ENCODE measurements around the gene TUBGCP4. TPM values are rescaled to one million over a fixed set of nuclear protein-coding genes. Genes with fewer than 3 reads are reported as not detected.
A peak's percentile ranks its signal among the peaks of the same experiment; 100 is the strongest.

TUBGCP4 gene
- total and polyA plus RNA-seq, 10 of the 15 experiments (the other 5 are each of a cell fraction or from before 2014, with no cell fraction given), result 6.3 to 39.1 (median 24.8) TPM

DNA sequence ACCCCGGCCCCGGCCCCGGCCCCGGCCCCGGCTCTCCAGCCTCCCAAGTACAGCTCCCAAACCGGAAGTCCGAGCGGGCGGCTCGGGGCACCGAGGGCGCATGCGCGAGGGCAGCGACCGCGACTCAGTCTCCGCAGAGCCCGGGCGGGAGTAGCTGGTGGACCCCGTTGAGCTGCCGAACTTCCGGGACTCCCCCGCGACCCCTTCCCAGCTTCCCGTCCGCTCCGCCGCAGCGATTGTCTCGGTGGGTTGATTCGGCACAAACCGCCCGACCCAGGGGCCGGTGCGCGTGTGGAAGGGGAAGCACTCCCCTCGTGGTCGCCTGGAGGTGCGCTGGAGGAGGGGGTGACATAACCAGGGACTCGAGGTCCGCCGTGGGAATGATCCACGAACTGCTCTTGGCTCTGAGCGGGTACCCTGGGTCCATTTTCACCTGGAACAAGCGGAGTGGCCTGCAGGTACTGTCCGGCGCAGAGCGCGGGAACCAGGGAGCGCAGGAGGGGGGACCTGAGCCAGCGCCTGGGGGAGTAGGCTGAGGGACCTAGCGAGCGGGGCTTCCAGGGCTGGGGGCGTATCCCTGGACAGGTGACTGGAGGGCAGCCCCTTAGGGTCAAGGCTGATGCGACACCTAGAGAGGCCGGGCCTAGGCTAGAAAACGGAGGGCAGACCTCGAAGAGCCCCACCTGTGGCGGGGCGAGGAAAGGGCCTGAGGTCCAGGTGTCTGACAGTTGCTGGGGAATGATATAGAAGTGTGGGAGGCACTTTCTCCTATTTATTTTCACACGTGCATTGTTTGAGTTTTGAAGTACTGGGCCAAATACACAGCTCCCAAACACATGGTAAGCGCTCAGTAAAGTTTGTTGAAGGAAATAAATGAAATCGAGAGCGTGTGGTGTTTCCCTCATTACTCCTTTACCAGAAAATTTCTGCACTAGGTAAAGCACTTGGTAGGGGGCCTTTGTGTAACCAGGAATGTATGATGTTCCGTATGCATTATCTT, at the start of gene TUBGCP4, which contains the start of gene ZSCAN29 (continued):
- TF ChIP-seq, protein P1, sequence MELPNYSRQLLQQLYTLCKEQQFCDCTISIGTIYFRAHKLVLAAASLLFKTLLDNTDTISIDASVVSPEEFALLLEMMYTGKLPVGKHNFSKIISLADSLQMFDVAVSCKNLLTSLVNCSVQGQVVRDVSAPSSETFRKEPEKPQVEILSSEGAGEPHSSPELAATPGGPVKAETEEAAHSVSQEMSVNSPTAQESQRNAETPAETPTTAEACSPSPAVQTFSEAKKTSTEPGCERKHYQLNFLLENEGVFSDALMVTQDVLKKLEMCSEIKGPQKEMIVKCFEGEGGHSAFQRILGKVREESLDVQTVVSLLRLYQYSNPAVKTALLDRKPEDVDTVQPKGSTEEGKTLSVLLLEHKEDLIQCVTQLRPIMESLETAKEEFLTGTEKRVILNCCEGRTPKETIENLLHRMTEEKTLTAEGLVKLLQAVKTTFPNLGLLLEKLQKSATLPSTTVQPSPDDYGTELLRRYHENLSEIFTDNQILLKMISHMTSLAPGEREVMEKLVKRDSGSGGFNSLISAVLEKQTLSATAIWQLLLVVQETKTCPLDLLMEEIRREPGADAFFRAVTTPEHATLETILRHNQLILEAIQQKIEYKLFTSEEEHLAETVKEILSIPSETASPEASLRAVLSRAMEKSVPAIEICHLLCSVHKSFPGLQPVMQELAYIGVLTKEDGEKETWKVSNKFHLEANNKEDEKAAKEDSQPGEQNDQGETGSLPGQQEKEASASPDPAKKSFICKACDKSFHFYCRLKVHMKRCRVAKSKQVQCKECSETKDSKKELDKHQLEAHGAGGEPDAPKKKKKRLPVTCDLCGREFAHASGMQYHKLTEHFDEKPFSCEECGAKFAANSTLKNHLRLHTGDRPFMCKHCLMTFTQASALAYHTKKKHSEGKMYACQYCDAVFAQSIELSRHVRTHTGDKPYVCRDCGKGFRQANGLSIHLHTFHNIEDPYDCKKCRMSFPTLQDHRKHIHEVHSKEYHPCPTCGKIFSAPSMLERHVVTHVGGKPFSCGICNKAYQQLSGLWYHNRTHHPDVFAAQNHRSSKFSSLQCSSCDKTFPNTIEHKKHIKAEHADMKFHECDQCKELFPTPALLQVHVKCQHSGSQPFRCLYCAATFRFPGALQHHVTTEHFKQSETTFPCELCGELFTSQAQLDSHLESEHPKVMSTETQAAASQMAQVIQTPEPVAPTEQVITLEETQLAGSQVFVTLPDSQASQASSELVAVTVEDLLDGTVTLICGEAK (IDR thresholded peaks at IDR 0.05; ENCODE audit: borderline replicate concordance), result peak; percentile 65
- TF ChIP-seq, protein P2, sequence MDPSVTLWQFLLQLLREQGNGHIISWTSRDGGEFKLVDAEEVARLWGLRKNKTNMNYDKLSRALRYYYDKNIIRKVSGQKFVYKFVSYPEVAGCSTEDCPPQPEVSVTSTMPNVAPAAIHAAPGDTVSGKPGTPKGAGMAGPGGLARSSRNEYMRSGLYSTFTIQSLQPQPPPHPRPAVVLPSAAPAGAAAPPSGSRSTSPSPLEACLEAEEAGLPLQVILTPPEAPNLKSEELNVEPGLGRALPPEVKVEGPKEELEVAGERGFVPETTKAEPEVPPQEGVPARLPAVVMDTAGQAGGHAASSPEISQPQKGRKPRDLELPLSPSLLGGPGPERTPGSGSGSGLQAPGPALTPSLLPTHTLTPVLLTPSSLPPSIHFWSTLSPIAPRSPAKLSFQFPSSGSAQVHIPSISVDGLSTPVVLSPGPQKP (IDR thresholded peaks at IDR 0.05; ENCODE audit: low read depth, low read length), result peak; percentile 31; the same call in 1 of the 2 replicates
- TF ChIP-seq CHD4 (IDR thresholded peaks at IDR 0.05), result no peak
- TF ChIP-seq, protein P3, sequence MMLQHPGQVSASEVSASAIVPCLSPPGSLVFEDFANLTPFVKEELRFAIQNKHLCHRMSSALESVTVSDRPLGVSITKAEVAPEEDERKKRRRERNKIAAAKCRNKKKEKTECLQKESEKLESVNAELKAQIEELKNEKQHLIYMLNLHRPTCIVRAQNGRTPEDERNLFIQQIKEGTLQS (IDR thresholded peaks at IDR 0.05; ENCODE audit: borderline replicate concordance, extremely low read depth, low read depth, low read length), result no peak
- TF ChIP-seq, protein P4, sequence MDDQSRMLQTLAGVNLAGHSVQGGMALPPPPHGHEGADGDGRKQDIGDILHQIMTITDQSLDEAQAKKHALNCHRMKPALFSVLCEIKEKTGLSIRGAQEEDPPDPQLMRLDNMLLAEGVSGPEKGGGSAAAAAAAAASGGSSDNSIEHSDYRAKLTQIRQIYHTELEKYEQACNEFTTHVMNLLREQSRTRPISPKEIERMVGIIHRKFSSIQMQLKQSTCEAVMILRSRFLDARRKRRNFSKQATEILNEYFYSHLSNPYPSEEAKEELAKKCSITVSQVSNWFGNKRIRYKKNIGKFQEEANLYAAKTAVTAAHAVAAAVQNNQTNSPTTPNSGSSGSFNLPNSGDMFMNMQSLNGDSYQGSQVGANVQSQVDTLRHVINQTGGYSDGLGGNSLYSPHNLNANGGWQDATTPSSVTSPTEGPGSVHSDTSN (IDR thresholded peaks at IDR 0.05; ENCODE audit: insufficient replicate concordance, low read depth, low read length), result no peak
- peak; percentile 9 for TF ChIP-seq MEF2B (IDR thresholded peaks at IDR 0.05; ENCODE audit: partially characterized antibody, poor library complexity, severe bottlenecking)
- no peak; a peak in 1 of 3 replicates for TF ChIP-seq EGR1 (IDR thresholded peaks at IDR 0.05; ENCODE audit: borderline replicate concordance in 1 of 2, low read depth in 2 of 2, low read length in 2 of 2)
- TF ChIP-seq FOXK2 (IDR thresholded peaks at IDR 0.05), result no peak
- no peak for TF ChIP-seq ZNF24 (IDR thresholded peaks at IDR 0.05)
- TF ChIP-seq EZH2 (IDR thresholded peaks at IDR 0.05; ENCODE audit: borderline replicate concordance, control insufficient read depth, low read depth, low read length), result no peak
- TF ChIP-seq IKZF2 (IDR thresholded peaks at IDR 0.05), result peak; percentile 16 to 45; a peak in 1 of 4 replicates
- TF ChIP-seq MTA3 (IDR thresholded peaks at IDR 0.05; ENCODE audit: borderline replicate concordance, low read length), result no peak
- TF ChIP-seq, protein P5, sequence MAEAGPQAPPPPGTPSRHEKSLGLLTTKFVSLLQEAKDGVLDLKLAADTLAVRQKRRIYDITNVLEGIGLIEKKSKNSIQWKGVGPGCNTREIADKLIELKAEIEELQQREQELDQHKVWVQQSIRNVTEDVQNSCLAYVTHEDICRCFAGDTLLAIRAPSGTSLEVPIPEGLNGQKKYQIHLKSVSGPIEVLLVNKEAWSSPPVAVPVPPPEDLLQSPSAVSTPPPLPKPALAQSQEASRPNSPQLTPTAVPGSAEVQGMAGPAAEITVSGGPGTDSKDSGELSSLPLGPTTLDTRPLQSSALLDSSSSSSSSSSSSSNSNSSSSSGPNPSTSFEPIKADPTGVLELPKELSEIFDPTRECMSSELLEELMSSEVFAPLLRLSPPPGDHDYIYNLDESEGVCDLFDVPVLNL (IDR thresholded peaks at IDR 0.05; ENCODE audit: low read depth, low read length), result no peak
- no peak for TF ChIP-seq JUNB (IDR thresholded peaks at IDR 0.05)
- TF ChIP-seq NFXL1 (IDR thresholded peaks at IDR 0.05; ENCODE audit: borderline replicate concordance), result no peak
- no peak for TF ChIP-seq NFYB (IDR thresholded peaks at IDR 0.05; ENCODE audit: insufficient read depth, low read depth, low read length)
- no peak for TF ChIP-seq KLF5 (IDR thresholded peaks at IDR 0.05; ENCODE audit: partially characterized antibody)
- no peak for TF ChIP-seq KAT2A (conservative IDR thresholded peaks at IDR 0.05; ENCODE audit: control insufficient read depth, low read depth, low read length)

All from GM12878 (cell line).